IMR-90 (cell line): ENCODE results near the gene PPP2R5A.

Experiments
- MXI1 ChIP-seq: IDR thresholded peaks from 2 replicates; pipeline ENCODE4 v1.6.1; 2012; ENCODE audit warnings: low read depth, mild to moderate bottlenecking, low read length, moderate library complexity, borderline replicate concordance
- POLR2A ChIP-seq: IDR thresholded peaks from 2 replicates; pipeline ENCODE4 v1.6.1; 2012; ENCODE audit warnings: mild to moderate bottlenecking, low read depth, low read length
- SMC3 ChIP-seq: fragments of 150-350 bp; IDR thresholded peaks from 2 replicates; pipeline ENCODE4 v1.6.1; 2016; ENCODE audit warnings: low read depth, mild to moderate bottlenecking, antibody characterized with exemption, low read length, moderate library complexity
- TF ChIP-seq, protein P1 (sequence below): conservative IDR thresholded peaks from 2 replicates; pipeline ENCODE4 v1.5.1; 2012; ENCODE audit warnings: mild to moderate bottlenecking, low read depth, low read length, improper control_type of control experiment

DNA sequence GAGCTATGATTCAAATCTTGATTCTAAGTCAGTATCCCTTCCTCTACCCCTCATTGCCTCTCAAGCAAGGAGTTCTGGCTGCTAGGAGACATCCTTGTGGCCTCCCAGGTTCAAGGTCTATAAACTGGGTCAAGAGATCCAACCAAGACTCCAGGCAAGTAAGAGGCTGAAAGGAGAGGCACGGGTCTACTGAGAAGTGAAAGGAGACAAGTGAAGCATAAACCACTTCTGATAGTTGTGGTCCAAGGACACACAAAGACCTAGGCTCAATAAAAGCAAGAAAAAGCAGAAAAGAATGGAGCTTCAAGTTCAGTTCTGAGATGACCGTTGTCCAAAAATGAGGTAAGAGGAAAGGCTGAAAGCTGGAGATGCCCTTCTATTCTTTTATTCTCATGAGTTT lies 17.8 kb upstream of the PPP2R5A start:
- TF ChIP-seq MXI1, result no peak
- TF ChIP-seq, protein P1, sequence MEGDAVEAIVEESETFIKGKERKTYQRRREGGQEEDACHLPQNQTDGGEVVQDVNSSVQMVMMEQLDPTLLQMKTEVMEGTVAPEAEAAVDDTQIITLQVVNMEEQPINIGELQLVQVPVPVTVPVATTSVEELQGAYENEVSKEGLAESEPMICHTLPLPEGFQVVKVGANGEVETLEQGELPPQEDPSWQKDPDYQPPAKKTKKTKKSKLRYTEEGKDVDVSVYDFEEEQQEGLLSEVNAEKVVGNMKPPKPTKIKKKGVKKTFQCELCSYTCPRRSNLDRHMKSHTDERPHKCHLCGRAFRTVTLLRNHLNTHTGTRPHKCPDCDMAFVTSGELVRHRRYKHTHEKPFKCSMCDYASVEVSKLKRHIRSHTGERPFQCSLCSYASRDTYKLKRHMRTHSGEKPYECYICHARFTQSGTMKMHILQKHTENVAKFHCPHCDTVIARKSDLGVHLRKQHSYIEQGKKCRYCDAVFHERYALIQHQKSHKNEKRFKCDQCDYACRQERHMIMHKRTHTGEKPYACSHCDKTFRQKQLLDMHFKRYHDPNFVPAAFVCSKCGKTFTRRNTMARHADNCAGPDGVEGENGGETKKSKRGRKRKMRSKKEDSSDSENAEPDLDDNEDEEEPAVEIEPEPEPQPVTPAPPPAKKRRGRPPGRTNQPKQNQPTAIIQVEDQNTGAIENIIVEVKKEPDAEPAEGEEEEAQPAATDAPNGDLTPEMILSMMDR, result no peak
- TF ChIP-seq POLR2A, result no peak
- TF ChIP-seq SMC3, result no peak
